ENCODE measurements around the gene HOXA13. TPM values are rescaled to one million over a fixed set of nuclear protein-coding genes. Genes with fewer than 3 reads are reported as not detected.

The HOXA13 gene
- total RNA-seq, 1 experiment from 2014 or later: 0.35 TPM

- H3K4me2 ChIP-seq: no peak overlapping the region
- POLR2A ChIA-PET (ENCODE audit: unreplicated experiment): no interaction called here
- peaks cover 9% of the 10 kb centered on the region; the same call in 1 of the 2 replicates for H3K27me3 ChIP-seq (ENCODE audit: insufficient read depth, low read depth)
- DNase-seq: no peak
- no peaks in the 10 kb centered on the region for H3K9me2 ChIP-seq (ENCODE audit: insufficient read depth)
- H3K79me2 ChIP-seq (ENCODE audit: low read depth): no peaks in the 10 kb centered on the region
- H2AFZ ChIP-seq: no peak overlapping the region
- intact Hi-C loops (cut with micrococcal nuclease; ENCODE audit: unreplicated experiment): loop anchor here (10.0 kb wide), 2 partner anchors 551 to 1661 kb away; partner anchors contain the start of gene TAX1BP1
- no peak overlapping the region for H3K27ac ChIP-seq
- H3K4me3 ChIP-seq: no peak overlapping the region
- H4K20me1 ChIP-seq (ENCODE audit: insufficient read depth): no peaks in the 10 kb centered on the region
- CTCF ChIA-PET: interaction anchor here (0.6 kb wide), 1 partner anchor 900 kb away, joined by 4 read pairs; no protein-coding TSS in a partner anchor
- no TSS peak for BruUV-seq (replicated peaks)
- no peaks in the 10 kb centered on the region for H3K9me3 ChIP-seq (ENCODE audit: insufficient read depth, low read depth)
- no peaks in the 10 kb centered on the region for H3K36me3 ChIP-seq (ENCODE audit: low read depth)
- H3F3A ChIP-seq (ENCODE audit: insufficient read depth, low read depth): peaks cover 12% of the 10 kb centered on the region; the same call in 1 of the 2 replicates
- no peak for TF ChIP-seq EZH2 (IDR thresholded peaks at IDR 0.05; ENCODE audit: low read depth)
- H3K4me1 ChIP-seq (replicated peaks; ENCODE audit: insufficient read depth): no peaks in the 10 kb centered on the region
Observed at GRCh38 chr7:27194002-27194352, 5.9 kb downstream of the HOXA13 start.

- H4K20me1 ChIP-seq (ENCODE audit: insufficient read depth): no peaks in the 10 kb centered on the region
- ChIA-PET POLR2A (ENCODE audit: unreplicated experiment) (no interaction called here), CTCF (no interaction called here)
- H3K4me2 ChIP-seq: no peak overlapping the region
- TF ChIP-seq EZH2 (IDR thresholded peaks at IDR 0.05; ENCODE audit: low read depth) (no peak), CTCF (conservative IDR thresholded peaks at IDR 0.05) (no peak)
- H3K4me3 ChIP-seq: no peak overlapping the region
- no peaks in the 10 kb centered on the region for H3K4me1 ChIP-seq (replicated peaks; ENCODE audit: insufficient read depth)
- intact Hi-C loops (cut with micrococcal nuclease; ENCODE audit: unreplicated experiment): loop anchor here (10.0 kb wide), 2 partner anchors 551 to 1661 kb away; partner anchors contain the start of gene TAX1BP1
- H3K27me3 ChIP-seq (ENCODE audit: insufficient read depth, low read depth): peaks cover 4% of the 10 kb centered on the region; the same call in 1 of the 2 replicates
- no peaks in the 10 kb centered on the region for H3K9me2 ChIP-seq (ENCODE audit: insufficient read depth)
- no peak for DNase-seq
- no peaks in the 10 kb centered on the region for H3K79me2 ChIP-seq (ENCODE audit: low read depth)
- no peak overlapping the region for H3K27ac ChIP-seq
- BruUV-seq (replicated peaks): no TSS peak
- no peaks in the 10 kb centered on the region for H3K36me3 ChIP-seq (ENCODE audit: low read depth)
- peaks cover 12% of the 10 kb centered on the region; the same call in 1 of the 2 replicates for H3F3A ChIP-seq (ENCODE audit: insufficient read depth, low read depth)
- H3K9me3 ChIP-seq (ENCODE audit: insufficient read depth, low read depth): no peaks in the 10 kb centered on the region
- no peak overlapping the region for H2AFZ ChIP-seq
Observed at GRCh38 chr7:27193335-27194001, 6.4 kb downstream of the HOXA13 start.

- ChIA-PET POLR2A (ENCODE audit: unreplicated experiment) (interaction anchor here (0.5 to 0.6 kb wide), 2 partner anchors 262 to 548 kb away, joined by 3 to 8 read pairs; no protein-coding TSS in a partner anchor), CTCF (no interaction called here)
- Histone ChIP-seq H3K27me3 (ENCODE audit: insufficient read depth, low read depth) (peaks cover 3% of the 10 kb centered on the region; the same call in 1 of the 2 replicates), H3K9me2 (ENCODE audit: insufficient read depth) (no peaks in the 10 kb centered on the region), H3F3A (ENCODE audit: insufficient read depth, low read depth) (peaks cover 7% of the 10 kb centered on the region; the same call in 1 of the 2 replicates), H3K4me1 (replicated peaks; ENCODE audit: insufficient read depth) (no peaks in the 10 kb centered on the region), H3K27ac (no peak overlapping the region), H3K36me3 (ENCODE audit: low read depth) (no peaks in the 10 kb centered on the region), H4K20me1 (ENCODE audit: insufficient read depth) (no peaks in the 10 kb centered on the region), H3K4me3 (no peak overlapping the region), H3K9me3 (ENCODE audit: insufficient read depth, low read depth) (no peaks in the 10 kb centered on the region), H3K4me2 (no peak overlapping the region), H3K79me2 (ENCODE audit: low read depth) (no peaks in the 10 kb centered on the region), H2AFZ (no peak overlapping the region)
- no TSS peak for BruUV-seq (replicated peaks)
- intact Hi-C loops (cut with micrococcal nuclease; ENCODE audit: unreplicated experiment): loop anchor here (10.0 kb wide), 2 partner anchors 552 to 1662 kb away; partner anchors contain the start of gene TAX1BP1
- TF ChIP-seq CTCF (conservative IDR thresholded peaks at IDR 0.05) (no peak), EZH2 (IDR thresholded peaks at IDR 0.05; ENCODE audit: low read depth) (no peak)
- no peak for DNase-seq
Observed at GRCh38 chr7:27192546-27193334, 7.2 kb downstream of the HOXA13 start.
